Sigmoid colon (tissue), 7 donors: ENCODE data around the gene KLHL29. TPM values are rescaled to one million over a fixed set of nuclear protein-coding genes. Genes with fewer than 3 reads are reported as not detected.

Experiments
- DNase-seq: peaks from one replicate; pipeline ENCODE4 v3.0.0-alpha.2; 2019
- H3K27ac ChIP-seq, 4 donors: fragments of 200-600 bp; sonication (generic); one replicate each; pipeline ENCODE4 v1.5.1; 2016 to 2019; ENCODE audit warnings: mild to moderate bottlenecking in 1 of 4
- H3K27me3 ChIP-seq, 3 donors: fragments of 200-600 bp; sonication (generic); one replicate each; pipeline ENCODE4 v1.5.1; 2019; ENCODE audit warnings: mild to moderate bottlenecking in 1 of 3
- H3K36me3 ChIP-seq, 4 donors: fragments of 200-600 bp; sonication (generic); one replicate each; pipeline ENCODE4 v1.5.1; 2016 to 2019
- H3K4me1 ChIP-seq, 4 donors: fragments of 200-600 bp; sonication (generic); one replicate each; pipeline ENCODE4 v1.5.1; 2017 to 2019
- H3K4me3 ChIP-seq, 4 donors: fragments of 200-600 bp; sonication (generic); one replicate each; pipeline ENCODE4 v1.5.1; 2017 to 2019; ENCODE audit warnings: mild to moderate bottlenecking in 2 of 4, moderate library complexity in 1 of 4
- H3K9me3 ChIP-seq, 4 donors: fragments of 200-600 bp in 3 of 4; sonication (generic) in 3 of 4; one replicate each; pipeline versions ENCODE4 v1.5.1 to v1.6.1; 2013 to 2019
- CTCF ChIP-seq, 4 experiments: fragments of 450-650 bp in 3 of 4; fragments of 200-600 bp in 1 of 4; IDR thresholded peaks; one replicate each; pipeline ENCODE4 v1.5.1; 2016 to 2019; ENCODE audit warnings: antibody characterized with exemption in 4 of 4, mild to moderate bottlenecking in 3 of 4, moderate library complexity in 2 of 4
- EP300 ChIP-seq, 4 donors: sonication (generic); formaldehyde crosslinking; IDR thresholded peaks; one replicate each; pipeline ENCODE4 v1.6.1; 2017; ENCODE audit warnings: antibody characterized with exemption in 4 of 4
- POLR2A ChIP-seq, 2 donors: fragments of 450-650 bp; IDR thresholded peaks; one replicate each; pipeline ENCODE4 v1.6.1; 2016; ENCODE audit warnings: antibody characterized with exemption in 2 of 2, mild to moderate bottlenecking in 2 of 2, moderate library complexity in 2 of 2
- POLR2AphosphoS5 ChIP-seq, 4 donors: sonication (generic); formaldehyde crosslinking; IDR thresholded peaks; one replicate each; pipeline ENCODE4 v1.6.1; 2017; ENCODE audit warnings: antibody characterized with exemption in 4 of 4
- WGBS, 2 donors: extraction: QIAGEN DNeasy Blood & Tissue Kit; methylation state at CpG; one replicate each; pipeline ENCODE4 v1.1.7; 2013; 5-methylcytosine and 5-hydroxymethylcytosine counted together
- intact Hi-C: fragments of 100-400 bp; cut with DNase I; formaldehyde crosslinking; loops from one replicate; pipeline ENCODE4 v1.15.1; 2023
- polyA plus RNA-seq, 3 donors: library from polyadenylated mRNA; stranded (reverse); fragments of 200-250 nt; gene quantifications; one replicate each; pipeline ENCODE4 v1.2.3, GENCODE V29; 2013
- total RNA-seq, 4 donors: library from RNA; depleted of rRNA; stranded (reverse); fragments of >200 nt; gene quantifications; one replicate each; pipeline ENCODE4 v1.1.0, GENCODE V29; 2016
- donor health status: healthy with polysubstance abuse.
- donor health status: Bipolar disorder and iron deficiency.
- donor health status: healthy.

Gene KLHL29
- total and polyA plus RNA-seq, 7 donors: 0.46 to 25.5 (median 6.3) TPM

GRCh38 chr2:23604731-23605130 is 219.8 kb downstream of the KLHL29 start:
- H3K27me3 ChIP-seq: no peaks in the 10 kb centered on the region
- intact Hi-C loops: loop anchor here (5.0 kb wide), 1 partner anchor 37 kb away; no protein-coding TSS in a partner anchor
- H3K27ac ChIP-seq: no peak overlapping the region
- peaks cover 0 to 53% (median 38%) of the 10 kb centered on the region in 4 donors for H3K4me1 ChIP-seq
- WGBS, 2 donors: 92 to 93% methylated on average over 7 of the region's 7 CpGs
- no peak overlapping the region for H3K4me3 ChIP-seq
- no peaks in the 10 kb centered on the region for H3K9me3 ChIP-seq
- H3K36me3 ChIP-seq: no peaks in the 10 kb centered on the region
- DNase-seq: peak; percentile 66
- TF ChIP-seq EP300 (IDR thresholded peaks at IDR 0.05) (no peak), POLR2AphosphoS5 (IDR thresholded peaks at IDR 0.05) (no peak), POLR2A (IDR thresholded peaks at IDR 0.05) (no peak), CTCF (IDR thresholded peaks at IDR 0.05) (no peak)

GRCh38 chr2:23605236-23605635 is 220.3 kb downstream of the KLHL29 start:
- intact Hi-C loops: no loop called here
- Histone ChIP-seq H3K9me3 (no peaks in the 10 kb centered on the region), H3K27me3 (no peaks in the 10 kb centered on the region), H3K27ac (peak overlapping the region in 1 of 4 donors; percentile 36), H3K4me1 (peaks cover 0 to 48% (median 34%) of the 10 kb centered on the region in 4 donors), H3K4me3 (no peak overlapping the region), H3K36me3 (no peaks in the 10 kb centered on the region)
- peak; percentile 43 for DNase-seq
- no peak for TF ChIP-seq POLR2AphosphoS5 (IDR thresholded peaks at IDR 0.05)
- WGBS, 2 donors: 94 to 97% methylated on average over 11 of the region's 11 CpGs

GRCh38 chr2:23606196-23606595 is 221.2 kb downstream of the KLHL29 start:
- H3K27me3 ChIP-seq: no peaks in the 10 kb centered on the region
- TF ChIP-seq CTCF (IDR thresholded peaks at IDR 0.05) (no peak), POLR2AphosphoS5 (IDR thresholded peaks at IDR 0.05) (no peak), POLR2A (IDR thresholded peaks at IDR 0.05) (no peak), EP300 (IDR thresholded peaks at IDR 0.05) (no peak)
- H3K4me3 ChIP-seq: no peak overlapping the region
- intact Hi-C loops: no loop called here
- no peaks in the 10 kb centered on the region for H3K36me3 ChIP-seq
- WGBS, 2 donors: 82 to 85% methylated on average over 9 of the region's 9 CpGs
- H3K27ac ChIP-seq: peak overlapping the region in 1 of 4 donors; percentile 36
- H3K9me3 ChIP-seq: no peaks in the 10 kb centered on the region
- H3K4me1 ChIP-seq: peaks cover 0 to 38% (median 25%) of the 10 kb centered on the region in 4 donors
- peak; percentile 49 for DNase-seq

GRCh38 chr2:23606968-23607367 is 222.0 kb downstream of the KLHL29 start:
- H3K27me3 ChIP-seq: no peaks in the 10 kb centered on the region
- TF ChIP-seq CTCF (IDR thresholded peaks at IDR 0.05): no peak
- TF ChIP-seq POLR2A (IDR thresholded peaks at IDR 0.05): no peak
- TF ChIP-seq POLR2AphosphoS5 (IDR thresholded peaks at IDR 0.05): no peak
- no peak for TF ChIP-seq EP300 (IDR thresholded peaks at IDR 0.05)
- no peak overlapping the region for H3K4me3 ChIP-seq
- no peaks in the 10 kb centered on the region for H3K9me3 ChIP-seq
- H3K27ac ChIP-seq: peak overlapping the region in 2 of 4 donors; percentile 2 to 36
- H3K4me1 ChIP-seq: peaks cover 0 to 31% (median 17%) of the 10 kb centered on the region in 4 donors
- peak; percentile 27 for DNase-seq
- intact Hi-C loops: no loop called here
- H3K36me3 ChIP-seq: no peaks in the 10 kb centered on the region

- Histone ChIP-seq H3K27me3 (no peaks in the 10 kb centered on the region), H3K9me3 (no peaks in the 10 kb centered on the region), H3K4me3 (no peak overlapping the region), H3K4me1 (peaks cover 0 to 21% (median 9%) of the 10 kb centered on the region in 4 donors), H3K36me3 (no peaks in the 10 kb centered on the region), H3K27ac (no peak overlapping the region)
- intact Hi-C loops: no loop called here
- no peak for DNase-seq
- TF ChIP-seq POLR2A (IDR thresholded peaks at IDR 0.05) (no peak), EP300 (IDR thresholded peaks at IDR 0.05) (no peak), CTCF (IDR thresholded peaks at IDR 0.05) (no peak), POLR2AphosphoS5 (IDR thresholded peaks at IDR 0.05) (no peak)
- 83 to 84% methylated on average over 3 of the region's 3 CpGs for WGBS, 2 donors
These were observed 222.9 kb downstream of the KLHL29 start for GRCh38 chr2:23607925-23608324.
